ENCODE data around the gene LRRC36. TPM values are rescaled to one million over a fixed set of nuclear protein-coding genes. Genes with fewer than 3 reads are reported as not detected.

Gene LRRC36
- total RNA-seq, 2 donors from 2014 or later, result 1.6 to 7.0 TPM

GRCh38 chr16:67388591-67388990 is 62.0 kb downstream of the LRRC36 start:
- 69 to 83% methylated on average over 2 of the region's 2 CpGs for WGBS, 2 donors
- ATAC-seq (no peak), DNase-seq (no peak)
- intact Hi-C loops (cut with DNase I), result no loop called here
- H3K27me3 ChIP-seq, result no peaks in the 10 kb centered on the region
- H3K36me3 ChIP-seq (replicated peaks in 1 of 2; ENCODE audit: insufficient read depth in 1 of 2, low read depth in 2 of 2), result no peaks in the 10 kb centered on the region
- TF ChIP-seq, protein P1, sequence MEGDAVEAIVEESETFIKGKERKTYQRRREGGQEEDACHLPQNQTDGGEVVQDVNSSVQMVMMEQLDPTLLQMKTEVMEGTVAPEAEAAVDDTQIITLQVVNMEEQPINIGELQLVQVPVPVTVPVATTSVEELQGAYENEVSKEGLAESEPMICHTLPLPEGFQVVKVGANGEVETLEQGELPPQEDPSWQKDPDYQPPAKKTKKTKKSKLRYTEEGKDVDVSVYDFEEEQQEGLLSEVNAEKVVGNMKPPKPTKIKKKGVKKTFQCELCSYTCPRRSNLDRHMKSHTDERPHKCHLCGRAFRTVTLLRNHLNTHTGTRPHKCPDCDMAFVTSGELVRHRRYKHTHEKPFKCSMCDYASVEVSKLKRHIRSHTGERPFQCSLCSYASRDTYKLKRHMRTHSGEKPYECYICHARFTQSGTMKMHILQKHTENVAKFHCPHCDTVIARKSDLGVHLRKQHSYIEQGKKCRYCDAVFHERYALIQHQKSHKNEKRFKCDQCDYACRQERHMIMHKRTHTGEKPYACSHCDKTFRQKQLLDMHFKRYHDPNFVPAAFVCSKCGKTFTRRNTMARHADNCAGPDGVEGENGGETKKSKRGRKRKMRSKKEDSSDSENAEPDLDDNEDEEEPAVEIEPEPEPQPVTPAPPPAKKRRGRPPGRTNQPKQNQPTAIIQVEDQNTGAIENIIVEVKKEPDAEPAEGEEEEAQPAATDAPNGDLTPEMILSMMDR (IDR thresholded peaks at IDR 0.05), result no peak
- no peak for TF ChIP-seq POLR2A (IDR thresholded peaks at IDR 0.05)
- no peak overlapping the region for H3K4me3 ChIP-seq
- no peaks in the 10 kb centered on the region for H3K9me3 ChIP-seq
- no peak overlapping the region for H3K27ac ChIP-seq
- peaks cover 16% of the 10 kb centered on the region for H3K4me1 ChIP-seq

- no peaks in the 10 kb centered on the region for H3K9me3 ChIP-seq
- H3K4me3 ChIP-seq, result no peak overlapping the region
- DNase-seq (peak in 1 of 4 donors; percentile 67), ATAC-seq (no peak)
- H3K27me3 ChIP-seq, result peaks cover 0 to 7% of the 10 kb centered on the region in 2 donors
- peaks cover 30% of the 10 kb centered on the region for H3K4me1 ChIP-seq
- 76% methylated on average over 23 to 27 of the region's 27 CpGs for WGBS, 2 donors
- intact Hi-C loops (cut with DNase I), result no loop called here
- H3K27ac ChIP-seq, result no peak overlapping the region
- no peaks in the 10 kb centered on the region for H3K36me3 ChIP-seq (replicated peaks in 1 of 2; ENCODE audit: insufficient read depth in 1 of 2, low read depth in 2 of 2)
- no peak for TF ChIP-seq POLR2A (IDR thresholded peaks at IDR 0.05)
- TF ChIP-seq, protein P1 (IDR thresholded peaks at IDR 0.05), result no peak
Observed at GRCh38 chr16:67389911-67390815, 63.5 kb downstream of the LRRC36 start.

GRCh38 chr16:67390816-67391423 is 64.3 kb downstream of the LRRC36 start:
- TF ChIP-seq, protein P1 (IDR thresholded peaks at IDR 0.05), result no peak
- no peak for TF ChIP-seq POLR2A (IDR thresholded peaks at IDR 0.05)
- no peak for DNase-seq
- H3K4me3 ChIP-seq, result no peak overlapping the region
- H3K9me3 ChIP-seq, result no peaks in the 10 kb centered on the region
- intact Hi-C loops (cut with DNase I), result no loop called here
- H3K27me3 ChIP-seq, result peaks cover 0 to 7% of the 10 kb centered on the region in 2 donors
- H3K27ac ChIP-seq, result no peak overlapping the region
- H3K36me3 ChIP-seq (replicated peaks in 1 of 2; ENCODE audit: insufficient read depth in 1 of 2, low read depth in 2 of 2), result no peaks in the 10 kb centered on the region
- no peak for ATAC-seq
- WGBS, 2 donors, result 77 to 99% methylated on average over 11 of the region's 11 CpGs
- peaks cover 37% of the 10 kb centered on the region for H3K4me1 ChIP-seq

GRCh38 chr16:67391424-67392300 is 65.0 kb downstream of the LRRC36 start:
- WGBS, 2 donors, result 73 to 80% methylated on average over 9 to 15 of the region's 15 CpGs
- ATAC-seq (no peak), DNase-seq (peak in 2 of 4 donors; percentile 20 to 38)
- Histone ChIP-seq H3K36me3 (replicated peaks in 1 of 2; ENCODE audit: insufficient read depth in 1 of 2, low read depth in 2 of 2) (no peaks in the 10 kb centered on the region), H3K4me3 (no peak overlapping the region), H3K4me1 (peaks cover 45% of the 10 kb centered on the region), H3K27me3 (peaks cover 0 to 7% of the 10 kb centered on the region in 2 donors), H3K27ac (no peak overlapping the region), H3K9me3 (no peaks in the 10 kb centered on the region)
- TF ChIP-seq, protein P1 (IDR thresholded peaks at IDR 0.05), result no peak
- no peak for TF ChIP-seq POLR2A (IDR thresholded peaks at IDR 0.05)
- intact Hi-C loops (cut with DNase I), result no loop called here
